PC-9 (cell line): Measurements from ENCODE around the gene MCTP2.

Experiments
- CTCF ChIP-seq: fragments of 200-600 bp; sonication (generic); conservative IDR thresholded peaks from 2 replicates; pipeline ENCODE4 v1.6.1; 2017; ENCODE audit warnings: mixed run types, antibody characterized with exemption, mild to moderate bottlenecking, moderate library complexity
- EZH2 ChIP-seq: fragments of 200-600 bp; sonication (generic); IDR thresholded peaks from 2 replicates; pipeline ENCODE4 v1.8.0; 2017; ENCODE audit warnings: antibody characterized with exemption, low read depth

GRCh38 chr15:94416820-94417219, 185.5 kb downstream of the MCTP2 start:
- no peak for TF ChIP-seq CTCF
- TF ChIP-seq EZH2 = no peak
